ENCODE data around the gene TBC1D16. TPM values are rescaled to one million over a fixed set of nuclear protein-coding genes. Genes with fewer than 3 reads are reported as not detected.
"Not testable (repeated sequence)": the region's sequence is repeated elsewhere in the genome, so short reads cannot be mapped to it uniquely, and the experiment has no call there.

TBC1D16 gene
- total and polyA plus RNA-seq, 8 donors = 4.9 to 31.4 (median 19.7) TPM

- Histone ChIP-seq H3K27ac (no peak overlapping the region), H3K36me3 (no peaks in the 10 kb centered on the region), H3K4me1 (peaks cover 0 to 5% (median 0%) of the 10 kb centered on the region in 3 donors), H3K9me3 (no peaks in the 10 kb centered on the region), H3K4me3 (no peak overlapping the region), H3K27me3 (no peaks in the 10 kb centered on the region)
- ATAC-seq (no peak), DNase-seq (no peak), FAIRE-seq (no peak)
- 87 to 89% methylated on average over 8 to 9 of the region's 9 CpGs for WGBS, 2 donors
- intact Hi-C loops (cut with DNase I) = no loop called here
- TF ChIP-seq CTCF (IDR thresholded peaks at IDR 0.05) = no peak
These were observed 74.7 kb downstream of the TBC1D16 start for GRCh38 chr17:79960788-79961522.

GRCh38 chr17:79959042-79959441 is 76.6 kb downstream of the TBC1D16 start:
- Histone ChIP-seq H3K4me3 (no peak overlapping the region), H3K4me1 (no peaks in the 10 kb centered on the region), H3K27me3 (no peaks in the 10 kb centered on the region), H3K36me3 (no peaks in the 10 kb centered on the region), H3K27ac (no peak overlapping the region), H3K9me3 (no peaks in the 10 kb centered on the region)
- TF ChIP-seq CTCF (IDR thresholded peaks at IDR 0.05) = no peak
- FAIRE-seq = no peak
- 88 to 99% methylated on average over 4 of the region's 4 CpGs for WGBS, 2 donors
- intact Hi-C loops (cut with DNase I) = no loop called here
- ATAC-seq = no peak
- DNase-seq = no peak

- FAIRE-seq = no peak
- Histone ChIP-seq H3K4me3 (no peak overlapping the region), H3K36me3 (no peaks in the 10 kb centered on the region), H3K27me3 (no peaks in the 10 kb centered on the region), H3K27ac (no peak overlapping the region), H3K4me1 (peaks cover 18 to 20% (median 18%) of the 10 kb centered on the region in 3 donors), H3K9me3 (no peaks in the 10 kb centered on the region)
- WGBS, 2 donors = 89 to 93% methylated on average over 6 of the region's 6 CpGs
- peak in 3 of 6 donors; percentile 5 to 44 (median 30) for DNase-seq
- ATAC-seq = no peak
- no peak for TF ChIP-seq CTCF (IDR thresholded peaks at IDR 0.05)
- intact Hi-C loops (cut with DNase I) = no loop called here
These were observed 78.8 kb downstream of the TBC1D16 start for GRCh38 chr17:79956853-79957252.

- H3K27ac ChIP-seq; H3K27me3 ChIP-seq; H3K4me3 ChIP-seq; FAIRE-seq; H3K9me3 ChIP-seq; ATAC-seq; H3K36me3 ChIP-seq; intact Hi-C loops (cut with DNase I): not testable (repeated sequence)
- 95 to 96% methylated on average over 8 of the region's 8 CpGs for WGBS, 2 donors
- H3K4me1 ChIP-seq = peaks cover 19 to 25% (median 23%) of the 10 kb centered on the region in 3 donors
- peak in 3 of 6 donors; percentile 2 to 20 (median 6) for DNase-seq
These were observed 79.3 kb downstream of the TBC1D16 start for GRCh38 chr17:79956441-79956735.

GRCh38 chr17:79955691-79956440 is 79.8 kb downstream of the TBC1D16 start:
- FAIRE-seq = no peak
- Histone ChIP-seq H3K27ac (no peak overlapping the region), H3K27me3 (no peaks in the 10 kb centered on the region), H3K9me3 (no peaks in the 10 kb centered on the region), H3K36me3 (no peaks in the 10 kb centered on the region), H3K4me3 (no peak overlapping the region), H3K4me1 (peaks cover 24 to 30% (median 28%) of the 10 kb centered on the region in 3 donors)
- intact Hi-C loops (cut with DNase I) = no loop called here
- peak in 3 of 6 donors; percentile 6 to 44 (median 36) for DNase-seq
- no peak for TF ChIP-seq CTCF (IDR thresholded peaks at IDR 0.05)
- WGBS, 2 donors = 91 to 92% methylated on average over 13 of the region's 13 CpGs
- no peak for ATAC-seq

All from pancreas (tissue), 10 donors.